ENCODE results near the gene DNLZ.

DNLZ gene

GRCh38 chr9:136370687-136371532, 7.4 kb upstream of the DNLZ start:
- Histone ChIP-seq H3K9ac (ENCODE audit: low read length) (no peak overlapping the region), H3K9me3 (ENCODE audit: insufficient read depth, low read length) (no peaks in the 10 kb centered on the region), H3K36me3 (ENCODE audit: low read length) (no peaks in the 10 kb centered on the region), H3K4me2 (ENCODE audit: low read depth, low read length, poor library complexity, severe bottlenecking) (no peak overlapping the region), H3K4me3 (ENCODE audit: insufficient read depth, low read length, poor library complexity, severe bottlenecking) (no peak overlapping the region), H4K20me1 (ENCODE audit: low read depth, low read length) (no peaks in the 10 kb centered on the region), H3K9me2 (replicated peaks; ENCODE audit: insufficient read depth, low read length) (no peaks in the 10 kb centered on the region), H3F3A (ENCODE audit: insufficient read depth) (no peaks in the 10 kb centered on the region), H2AFZ (ENCODE audit: low read depth, low read length, severe bottlenecking) (no peak overlapping the region), H3K79me2 (ENCODE audit: insufficient read depth, low read length) (no peaks in the 10 kb centered on the region), H3K27ac (ENCODE audit: low read depth, low read length) (no peak overlapping the region), H3K27me3 (ENCODE audit: low read length) (no peaks in the 10 kb centered on the region)
- TF ChIP-seq EZH2phosphoT487 (conservative IDR thresholded peaks at IDR 0.05; ENCODE audit: low read length) = no peak
- TF ChIP-seq CTCF (IDR thresholded peaks at IDR 0.05; ENCODE audit: insufficient read depth, low read length, poor library complexity, severe bottlenecking) = no peak

- TF ChIP-seq CTCF (IDR thresholded peaks at IDR 0.05; ENCODE audit: insufficient read depth, low read length, poor library complexity, severe bottlenecking) = no peak
- no peak for TF ChIP-seq EZH2phosphoT487 (conservative IDR thresholded peaks at IDR 0.05; ENCODE audit: low read length)
- H3K9me3 ChIP-seq (ENCODE audit: insufficient read depth, low read length) = no peaks in the 10 kb centered on the region
- H3K9ac ChIP-seq (ENCODE audit: low read length) = no peak overlapping the region
- no peak overlapping the region for H3K4me2 ChIP-seq (ENCODE audit: low read depth, low read length, poor library complexity, severe bottlenecking)
- H3K79me2 ChIP-seq (ENCODE audit: insufficient read depth, low read length) = no peaks in the 10 kb centered on the region
- no peaks in the 10 kb centered on the region for H3K9me2 ChIP-seq (replicated peaks; ENCODE audit: insufficient read depth, low read length)
- H3K27ac ChIP-seq (ENCODE audit: low read depth, low read length) = no peak overlapping the region
- no peaks in the 10 kb centered on the region for H3K36me3 ChIP-seq (ENCODE audit: low read length)
- no peaks in the 10 kb centered on the region for H3K27me3 ChIP-seq (ENCODE audit: low read length)
- no peaks in the 10 kb centered on the region for H4K20me1 ChIP-seq (ENCODE audit: low read depth, low read length)
- no peak overlapping the region for H2AFZ ChIP-seq (ENCODE audit: low read depth, low read length, severe bottlenecking)
- H3F3A ChIP-seq (ENCODE audit: insufficient read depth) = no peaks in the 10 kb centered on the region
- no peak overlapping the region for H3K4me3 ChIP-seq (ENCODE audit: insufficient read depth, low read length, poor library complexity, severe bottlenecking)
Observed at GRCh38 chr9:136370037-136370436, 6.5 kb upstream of the DNLZ start.

- no peaks in the 10 kb centered on the region for H3F3A ChIP-seq (ENCODE audit: insufficient read depth)
- H3K27me3 ChIP-seq (ENCODE audit: low read length) = no peaks in the 10 kb centered on the region
- no peak for TF ChIP-seq EZH2phosphoT487 (conservative IDR thresholded peaks at IDR 0.05; ENCODE audit: low read length)
- TF ChIP-seq CTCF (IDR thresholded peaks at IDR 0.05; ENCODE audit: insufficient read depth, low read length, poor library complexity, severe bottlenecking) = no peak
- H3K4me3 ChIP-seq (ENCODE audit: insufficient read depth, low read length, poor library complexity, severe bottlenecking) = no peak overlapping the region
- no peaks in the 10 kb centered on the region for H3K36me3 ChIP-seq (ENCODE audit: low read length)
- H3K79me2 ChIP-seq (ENCODE audit: insufficient read depth, low read length) = no peaks in the 10 kb centered on the region
- no peaks in the 10 kb centered on the region for H4K20me1 ChIP-seq (ENCODE audit: low read depth, low read length)
- no peak overlapping the region for H2AFZ ChIP-seq (ENCODE audit: low read depth, low read length, severe bottlenecking)
- H3K27ac ChIP-seq (ENCODE audit: low read depth, low read length) = no peak overlapping the region
- no peak overlapping the region for H3K4me2 ChIP-seq (ENCODE audit: low read depth, low read length, poor library complexity, severe bottlenecking)
- no peaks in the 10 kb centered on the region for H3K9me3 ChIP-seq (ENCODE audit: insufficient read depth, low read length)
- no peak overlapping the region for H3K9ac ChIP-seq (ENCODE audit: low read length)
- H3K9me2 ChIP-seq (replicated peaks; ENCODE audit: insufficient read depth, low read length) = no peaks in the 10 kb centered on the region
Observed at GRCh38 chr9:136368190-136368589, 4.6 kb upstream of the DNLZ start.
